Subcutaneous abdominal adipose tissue (tissue), 5 donors: ENCODE measurements around the gene FOXO6.

Source experiments
- H3K27ac ChIP-seq: one replicate; pipeline ENCODE4 v1.7.0; 2013; ENCODE audit warnings: low read depth, mild to moderate bottlenecking, inconsistent platforms, low read length, moderate library complexity
- H3K27me3 ChIP-seq, 5 donors: one replicate each; pipeline ENCODE4 v1.7.0; 2013; ENCODE audit warnings: low read length in 5 of 5, inconsistent platforms in 1 of 5; ENCODE audit not compliant: control insufficient read depth in 5 of 5, insufficient read depth in 4 of 5
- H3K36me3 ChIP-seq, 5 donors: one replicate each; pipeline ENCODE4 v1.7.0; 2013; ENCODE audit warnings: low read length in 5 of 5; ENCODE audit not compliant: control insufficient read depth in 5 of 5, insufficient read depth in 5 of 5
- H3K4me1 ChIP-seq, 5 donors: one replicate each; pipeline ENCODE4 v1.7.0; 2013; ENCODE audit warnings: low read length in 5 of 5, mild to moderate bottlenecking in 3 of 5, moderate library complexity in 1 of 5; ENCODE audit not compliant: control insufficient read depth in 5 of 5, insufficient read depth in 5 of 5
- H3K4me3 ChIP-seq, 5 donors: one replicate each; pipeline ENCODE4 v1.7.0; 2013; ENCODE audit warnings: low read length in 5 of 5, low read depth in 1 of 5
- H3K9ac ChIP-seq, 5 donors: one replicate each; pipeline ENCODE4 v1.7.0; 2013; ENCODE audit warnings: low read length in 5 of 5, mild to moderate bottlenecking in 4 of 5, moderate library complexity in 3 of 5
- H3K9me3 ChIP-seq, 5 donors: one replicate each; pipeline ENCODE4 v1.7.0; 2013; ENCODE audit warnings: low read length in 5 of 5; ENCODE audit not compliant: control insufficient read depth in 5 of 5
- donor health status: healthy.
- donor health status: healthy.
- donor health status: healthy.
- donor health status: healthy.
- donor health status: healthy.

Gene FOXO6

DNA sequence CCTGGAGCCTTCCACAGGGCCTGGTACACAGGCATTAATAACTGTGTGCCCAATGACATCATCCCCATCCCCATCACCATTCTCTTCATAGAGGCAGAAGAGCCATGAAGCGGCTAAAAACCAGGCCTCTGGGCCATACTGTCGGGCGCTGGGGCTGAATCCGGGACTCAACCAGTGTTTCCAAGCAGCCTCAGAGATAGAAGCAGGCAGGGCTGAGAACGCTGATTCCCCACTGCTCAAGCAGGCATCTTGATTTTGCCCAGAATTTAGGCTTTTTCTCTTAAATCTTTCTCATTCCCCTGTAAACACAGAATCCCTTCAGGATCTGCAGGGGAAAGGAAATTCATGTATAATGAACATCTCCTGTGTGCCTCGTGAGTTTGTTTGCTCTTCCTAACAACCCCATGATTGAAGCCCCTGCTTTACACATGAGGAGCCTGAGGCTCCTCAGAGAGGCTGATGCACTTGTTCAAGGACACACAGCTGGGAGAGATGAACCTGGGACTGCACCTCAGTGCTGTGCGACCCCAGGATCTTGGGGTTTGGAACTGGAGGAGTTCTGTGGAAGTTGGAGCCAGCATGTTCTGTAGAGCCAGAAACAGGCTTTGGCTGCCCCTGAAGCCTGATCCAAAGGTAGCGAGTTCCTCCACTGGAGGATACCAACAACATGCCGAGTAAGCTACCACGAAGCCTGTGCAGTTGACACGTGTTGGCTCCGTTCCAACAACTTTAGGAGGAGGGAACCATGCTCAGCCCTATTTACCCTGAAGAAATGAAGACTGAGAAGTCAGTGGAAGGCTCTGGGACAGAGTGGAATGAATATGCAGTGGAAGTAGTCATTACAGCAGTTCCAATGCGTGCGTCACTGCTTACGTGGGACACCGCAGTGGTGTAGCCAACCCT lies 67.8 kb downstream of the FOXO6 start:
- H3K4me1 ChIP-seq, result peaks cover 2 to 28% (median 14%) of the 10 kb centered on the region in 5 donors

DNA sequence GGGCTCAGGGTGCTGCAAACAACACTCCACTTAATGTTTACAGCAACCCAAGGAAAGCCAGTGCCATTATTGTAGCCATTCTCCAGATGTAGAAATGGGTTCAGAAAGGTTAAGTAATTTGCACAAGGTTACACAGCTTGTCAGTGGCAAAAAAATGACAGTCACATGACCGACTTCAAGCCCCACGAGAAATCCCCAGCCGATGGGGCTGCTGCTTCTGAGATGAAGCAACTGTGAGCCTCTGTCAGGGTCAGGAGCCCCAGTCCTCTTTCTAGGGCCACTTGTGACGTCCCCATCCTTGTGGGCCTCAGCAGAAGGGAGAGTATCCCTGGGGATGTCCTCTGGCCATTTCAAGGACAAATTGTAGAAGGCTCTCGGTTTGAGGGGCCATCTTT lies 68.4 kb downstream of the FOXO6 start:
- peaks cover 2 to 28% (median 14%) of the 10 kb centered on the region in 5 donors for H3K4me1 ChIP-seq
- peaks cover 0 to 5% (median 0%) of the 10 kb centered on the region in 5 donors for H3K27me3 ChIP-seq
- H3K9me3 ChIP-seq, result no peaks in the 10 kb centered on the region
- no peak overlapping the region for H3K27ac ChIP-seq
- H3K4me3 ChIP-seq, result no peak overlapping the region
- no peaks in the 10 kb centered on the region for H3K36me3 ChIP-seq
- H3K9ac ChIP-seq, result no peak overlapping the region

More for the DNA sequence above, 67.8 kb downstream of the FOXO6 start:
- Histone ChIP-seq H3K36me3 (no peaks in the 10 kb centered on the region), H3K27me3 (peaks cover 0 to 9% (median 0%) of the 10 kb centered on the region in 5 donors), H3K9me3 (no peaks in the 10 kb centered on the region), H3K9ac (no peak overlapping the region), H3K27ac (no peak overlapping the region), H3K4me3 (no peak overlapping the region)

DNA sequence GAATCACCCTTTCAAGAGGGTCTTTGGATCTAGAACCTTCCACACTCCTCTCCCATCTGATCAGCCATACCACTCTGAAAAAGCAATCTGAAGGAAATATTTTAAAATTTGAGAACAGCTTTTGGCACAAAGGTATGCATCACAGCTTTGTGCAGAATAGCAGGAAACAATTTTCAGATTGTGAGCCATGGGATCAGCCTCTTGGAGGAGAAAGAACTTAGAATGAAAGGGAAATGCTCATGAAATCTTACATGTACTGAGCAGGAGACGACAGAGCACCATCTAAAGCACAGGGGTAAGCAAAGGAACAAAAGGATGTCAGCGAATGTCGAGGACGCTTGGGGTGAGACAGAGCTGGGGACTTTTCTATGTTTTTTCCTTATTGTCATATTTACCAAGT lies 68.8 kb downstream of the FOXO6 start:
- no peaks in the 10 kb centered on the region for H3K9me3 ChIP-seq
- H3K4me1 ChIP-seq, result peaks cover 2 to 28% (median 14%) of the 10 kb centered on the region in 5 donors
- peaks cover 0 to 4% (median 0%) of the 10 kb centered on the region in 5 donors for H3K27me3 ChIP-seq
- H3K27ac ChIP-seq, result no peak overlapping the region
- H3K36me3 ChIP-seq, result no peaks in the 10 kb centered on the region
- H3K4me3 ChIP-seq, result no peak overlapping the region
- H3K9ac ChIP-seq, result no peak overlapping the region

DNA sequence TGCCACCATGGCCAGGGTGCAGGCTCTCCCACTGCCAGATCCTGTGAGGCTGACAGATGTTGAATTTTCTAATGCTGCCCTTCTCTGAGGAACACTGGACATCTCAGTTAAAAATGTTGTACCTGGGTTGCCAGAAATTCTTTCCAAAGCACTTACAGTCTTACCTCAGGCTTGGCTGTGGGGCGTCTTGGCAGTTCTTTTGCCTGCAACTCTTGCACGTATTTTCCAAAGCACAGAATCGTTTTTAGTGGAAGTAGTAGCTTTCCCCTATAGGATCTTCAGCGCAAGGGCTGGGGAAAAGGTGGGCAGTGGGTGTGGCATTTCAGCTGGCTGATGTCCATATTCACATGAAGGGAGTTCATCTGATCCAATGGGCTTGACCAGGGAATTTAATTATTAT lies 69.3 kb downstream of the FOXO6 start:
- Histone ChIP-seq H3K27ac (no peak overlapping the region), H3K4me3 (no peak overlapping the region), H3K9ac (no peak overlapping the region)

DNA sequence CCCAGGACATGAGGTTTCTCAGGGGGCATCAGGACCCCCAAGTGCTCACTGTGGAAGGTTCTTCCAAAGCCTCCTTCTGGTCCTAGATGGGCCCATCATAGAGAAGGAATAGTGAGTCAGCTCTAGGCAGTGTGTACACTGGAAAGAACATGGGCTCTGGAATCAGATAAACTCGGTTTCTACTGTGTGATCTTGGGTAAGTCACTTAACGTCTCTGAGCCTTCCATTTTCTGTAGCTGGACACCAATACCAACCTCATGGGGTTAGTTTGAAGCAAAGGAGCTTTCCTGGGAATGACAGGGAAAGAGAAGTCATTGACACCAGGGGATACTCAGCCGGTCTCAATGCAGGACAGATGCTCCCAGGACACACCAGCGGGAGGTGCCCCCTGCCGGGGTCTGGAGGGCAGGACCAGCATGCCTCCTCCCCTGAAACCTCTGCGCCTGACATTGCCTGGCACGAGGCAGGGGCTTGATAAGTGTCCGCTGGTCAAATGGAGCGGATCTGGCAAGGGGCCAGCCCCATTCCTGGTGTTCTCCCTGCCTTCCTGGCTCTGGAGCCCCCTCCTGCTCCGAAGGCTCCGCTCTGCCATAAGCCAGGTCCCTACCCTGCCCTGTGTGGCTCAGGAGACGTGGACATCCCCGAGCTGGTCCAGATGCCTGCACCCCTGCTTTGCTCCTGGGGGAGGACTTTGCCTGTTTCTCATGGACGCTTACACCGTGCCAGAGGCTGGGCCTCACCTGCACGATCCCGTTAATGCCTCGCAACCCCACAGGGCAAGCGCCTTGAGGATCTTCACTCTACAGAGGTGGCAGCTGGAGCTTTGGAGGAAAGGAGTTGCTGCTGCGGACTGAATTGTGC lies 70.5 kb downstream of the FOXO6 start:
- no peaks in the 10 kb centered on the region for H3K9me3 ChIP-seq
- no peaks in the 10 kb centered on the region for H3K36me3 ChIP-seq
- peaks cover 0 to 19% (median 9%) of the 10 kb centered on the region in 5 donors for H3K27me3 ChIP-seq
- H3K4me3 ChIP-seq, result peak overlapping the region in 2 of 5 donors; percentile 18 to 44
- no peak overlapping the region for H3K27ac ChIP-seq
- no peak overlapping the region for H3K9ac ChIP-seq
- peaks cover 2 to 28% (median 14%) of the 10 kb centered on the region in 5 donors for H3K4me1 ChIP-seq

More for the DNA sequence above, 69.3 kb downstream of the FOXO6 start:
- Histone ChIP-seq H3K36me3 (no peaks in the 10 kb centered on the region), H3K4me1 (peaks cover 2 to 28% (median 14%) of the 10 kb centered on the region in 5 donors), H3K27me3 (peaks cover 0 to 9% (median 3%) of the 10 kb centered on the region in 5 donors), H3K9me3 (no peaks in the 10 kb centered on the region)
